Measurements from ENCODE around the gene LRRN2. TPM values are rescaled to one million over a fixed set of nuclear protein-coding genes. Genes with fewer than 3 reads are reported as not detected.

Gene LRRN2
- total RNA-seq, 1 experiment from 2014 or later: not detected

- no peak for DNase-seq (ENCODE audit: low read depth)
Measured at GRCh38 chr1:204712708-204713430, 27.3 kb upstream of the LRRN2 start.

GRCh38 chr1:204711947-204712701, 26.6 kb upstream of the LRRN2 start:
- DNase-seq (ENCODE audit: low read depth): no peak

GRCh38 chr1:204711103-204711946, 25.8 kb upstream of the LRRN2 start:
- DNase-seq (ENCODE audit: low read depth): no peak

- DNase-seq (ENCODE audit: low read depth): no peak
Measured at GRCh38 chr1:204709960-204710912, 24.7 kb upstream of the LRRN2 start.

GRCh38 chr1:204709021-204709420, 23.5 kb upstream of the LRRN2 start:
- DNase-seq (ENCODE audit: low read depth): no peak

GRCh38 chr1:204706838-204707509, 21.4 kb upstream of the LRRN2 start:
- DNase-seq (ENCODE audit: low read depth): no peak

GRCh38 chr1:204705888-204706837, 20.6 kb upstream of the LRRN2 start:
- no peak for DNase-seq (ENCODE audit: low read depth)

GRCh38 chr1:204705493-204705811, 19.9 kb upstream of the LRRN2 start:
- no peak for DNase-seq (ENCODE audit: low read depth)

- DNase-seq (ENCODE audit: low read depth): no peak
Measured at GRCh38 chr1:204704794-204705492, 19.4 kb upstream of the LRRN2 start.

GRCh38 chr1:204703826-204704612, 18.5 kb upstream of the LRRN2 start:
- no peak for DNase-seq (ENCODE audit: low read depth)

- DNase-seq (ENCODE audit: low read depth): no peak
Measured at GRCh38 chr1:204703268-204703664, 17.7 kb upstream of the LRRN2 start.

GRCh38 chr1:204702552-204703267, 17.2 kb upstream of the LRRN2 start:
- DNase-seq (ENCODE audit: low read depth): no peak

GRCh38 chr1:204701229-204701628, 15.7 kb upstream of the LRRN2 start:
- DNase-seq (ENCODE audit: low read depth): no peak

GRCh38 chr1:204697893-204698292, 12.4 kb upstream of the LRRN2 start:
- no peak for DNase-seq (ENCODE audit: low read depth)

- DNase-seq (ENCODE audit: low read depth): no peak
Measured at GRCh38 chr1:204696606-204697005, 11.1 kb upstream of the LRRN2 start.

GRCh38 chr1:204695692-204696091, 10.2 kb upstream of the LRRN2 start:
- DNase-seq (ENCODE audit: low read depth): no peak

GRCh38 chr1:204694145-204694544, 8.6 kb upstream of the LRRN2 start:
- DNase-seq (ENCODE audit: low read depth): no peak

All from RPMI7951 (cell line).